Rectal smooth muscle tissue (tissue), 1 donor: ENCODE results near the gene MDP1.
"Not testable (repeated sequence)": the region's sequence is repeated elsewhere in the genome, so short reads cannot be mapped to it uniquely, and the experiment has no call there.

Source experiments
- H3K27ac ChIP-seq: one replicate; pipeline ENCODE4 v1.7.0; 2013; ENCODE audit warnings: low read depth, low read length, inconsistent platforms
- H3K27me3 ChIP-seq: one replicate; pipeline ENCODE4 v1.7.0; 2013; ENCODE audit warnings: low read length; ENCODE audit not compliant: control insufficient read depth, insufficient read depth
- H3K36me3 ChIP-seq: one replicate; pipeline ENCODE4 v1.7.0; 2013; ENCODE audit warnings: low read length; ENCODE audit not compliant: control insufficient read depth, insufficient read depth
- H3K4me1 ChIP-seq: one replicate; pipeline ENCODE4 v1.7.0; 2013; ENCODE audit warnings: low read length; ENCODE audit not compliant: control insufficient read depth, insufficient read depth
- H3K4me3 ChIP-seq: one replicate; pipeline ENCODE4 v1.7.0; 2013; ENCODE audit warnings: low read length
- H3K9ac ChIP-seq: one replicate; pipeline ENCODE4 v1.7.0; 2013; ENCODE audit warnings: low read length

Gene MDP1

GRCh38 chr14:24256960-24257359 is 41.1 kb upstream of the MDP1 start:
- Histone ChIP-seq H3K4me1 (no peaks in the 10 kb centered on the region), H3K27ac (no peak overlapping the region), H3K4me3 (no peak overlapping the region), H3K27me3 (no peaks in the 10 kb centered on the region), H3K36me3 (no peaks in the 10 kb centered on the region), H3K9ac (no peak overlapping the region)

GRCh38 chr14:24255931-24256711 is 40.3 kb upstream of the MDP1 start:
- H3K4me1 ChIP-seq: no peaks in the 10 kb centered on the region
- H3K4me3 ChIP-seq: no peak overlapping the region
- no peaks in the 10 kb centered on the region for H3K27me3 ChIP-seq
- H3K36me3 ChIP-seq: no peaks in the 10 kb centered on the region
- H3K27ac ChIP-seq: no peak overlapping the region
- H3K9ac ChIP-seq: no peak overlapping the region

- H3K36me3 ChIP-seq: no peaks in the 10 kb centered on the region
- H3K4me3 ChIP-seq: no peak overlapping the region
- no peaks in the 10 kb centered on the region for H3K4me1 ChIP-seq
- no peaks in the 10 kb centered on the region for H3K27me3 ChIP-seq
- H3K9ac ChIP-seq: no peak overlapping the region
- no peak overlapping the region for H3K27ac ChIP-seq
Observed at GRCh38 chr14:24255438-24255837, 39.6 kb upstream of the MDP1 start.

GRCh38 chr14:24254630-24255392 is 38.9 kb upstream of the MDP1 start:
- Histone ChIP-seq H3K4me3 (no peak overlapping the region), H3K9ac (no peak overlapping the region), H3K27ac (no peak overlapping the region), H3K36me3 (no peaks in the 10 kb centered on the region), H3K27me3 (no peaks in the 10 kb centered on the region), H3K4me1 (no peaks in the 10 kb centered on the region)

GRCh38 chr14:24253936-24254335 is 38.1 kb upstream of the MDP1 start:
- Histone ChIP-seq H3K27me3 (no peaks in the 10 kb centered on the region), H3K27ac (no peak overlapping the region), H3K4me3 (no peak overlapping the region), H3K4me1 (no peaks in the 10 kb centered on the region), H3K36me3 (no peaks in the 10 kb centered on the region), H3K9ac (no peak overlapping the region)

- Histone ChIP-seq H3K36me3 (no peaks in the 10 kb centered on the region), H3K4me3 (no peak overlapping the region), H3K27me3 (no peaks in the 10 kb centered on the region), H3K9ac (no peak overlapping the region), H3K4me1 (no peaks in the 10 kb centered on the region), H3K27ac (no peak overlapping the region)
Observed at GRCh38 chr14:24252289-24253124, 36.6 kb upstream of the MDP1 start.

- Histone ChIP-seq H3K36me3 (no peaks in the 10 kb centered on the region), H3K27ac (no peak overlapping the region), H3K27me3 (no peaks in the 10 kb centered on the region), H3K4me1 (no peaks in the 10 kb centered on the region), H3K9ac (no peak overlapping the region), H3K4me3 (no peak overlapping the region)
Observed at GRCh38 chr14:24251880-24252288, 36.0 kb upstream of the MDP1 start.

GRCh38 chr14:24250354-24250753 is 34.5 kb upstream of the MDP1 start:
- Histone ChIP-seq H3K36me3 (no peaks in the 10 kb centered on the region), H3K27ac (no peak overlapping the region), H3K4me3 (no peak overlapping the region), H3K27me3 (no peaks in the 10 kb centered on the region), H3K4me1 (no peaks in the 10 kb centered on the region), H3K9ac (no peak overlapping the region)

GRCh38 chr14:24249230-24250021 is 33.6 kb upstream of the MDP1 start:
- H3K4me1 ChIP-seq: no peaks in the 10 kb centered on the region
- no peaks in the 10 kb centered on the region for H3K36me3 ChIP-seq
- no peaks in the 10 kb centered on the region for H3K27me3 ChIP-seq
- no peak overlapping the region for H3K4me3 ChIP-seq
- H3K27ac ChIP-seq: no peak overlapping the region
- H3K9ac ChIP-seq: no peak overlapping the region

- H3K4me3 ChIP-seq: no peak overlapping the region
- H3K27ac ChIP-seq: no peak overlapping the region
- H3K4me1 ChIP-seq: peaks cover 5% of the 10 kb centered on the region
- H3K9ac ChIP-seq: no peak overlapping the region
- H3K27me3 ChIP-seq: no peaks in the 10 kb centered on the region
- H3K36me3 ChIP-seq: no peaks in the 10 kb centered on the region
Observed at GRCh38 chr14:24247422-24247821, 31.6 kb upstream of the MDP1 start.

- H3K27ac ChIP-seq: no peak overlapping the region
- H3K4me3 ChIP-seq: no peak overlapping the region
- peaks cover 5% of the 10 kb centered on the region for H3K4me1 ChIP-seq
- H3K9ac ChIP-seq: no peak overlapping the region
- no peaks in the 10 kb centered on the region for H3K36me3 ChIP-seq
- no peaks in the 10 kb centered on the region for H3K27me3 ChIP-seq
Observed at GRCh38 chr14:24246765-24247212, 30.9 kb upstream of the MDP1 start.

- not testable (repeated sequence) for H3K27me3 ChIP-seq, H3K36me3 ChIP-seq, H3K9ac ChIP-seq, H3K27ac ChIP-seq, H3K4me3 ChIP-seq
- peaks cover 12% of the 10 kb centered on the region for H3K4me1 ChIP-seq
Observed at GRCh38 chr14:24245350-24245749, 29.5 kb upstream of the MDP1 start.
